GM19240 (cell line): ENCODE results near the gene CCDC51.

Experiments
- DNase-seq: peaks from one replicate; pipeline ENCODE4 v3.0.0; 2011; ENCODE audit warnings: low spot score; ENCODE audit not compliant: insufficient read length

Gene CCDC51

GRCh38 chr3:48420561-48420960 lies 19.4 kb downstream of the CCDC51 start:
- DNase-seq, result no peak

- no peak for DNase-seq
These were observed 20.3 kb downstream of the CCDC51 start for GRCh38 chr3:48419597-48419996.

- no peak for DNase-seq
These were observed 20.8 kb downstream of the CCDC51 start for GRCh38 chr3:48419149-48419548.

- DNase-seq, result no peak
These were observed 21.3 kb downstream of the CCDC51 start for GRCh38 chr3:48418651-48419050.

GRCh38 chr3:48418140-48418539 lies 21.8 kb downstream of the CCDC51 start:
- no peak for DNase-seq

GRCh38 chr3:48417529-48418108 lies 22.3 kb downstream of the CCDC51 start:
- no peak for DNase-seq

- no peak for DNase-seq
These were observed 23.4 kb downstream of the CCDC51 start for GRCh38 chr3:48416546-48416945.

GRCh38 chr3:48416091-48416505 lies 23.8 kb downstream of the CCDC51 start:
- no peak for DNase-seq

- no peak for DNase-seq
These were observed 24.5 kb downstream of the CCDC51 start for GRCh38 chr3:48415251-48415953.

GRCh38 chr3:48414376-48415250 lies 25.3 kb downstream of the CCDC51 start:
- no peak for DNase-seq

- DNase-seq, result no peak
These were observed 26.3 kb downstream of the CCDC51 start for GRCh38 chr3:48413611-48414010.

GRCh38 chr3:48413086-48413485 lies 26.8 kb downstream of the CCDC51 start:
- DNase-seq, result no peak

- no peak for DNase-seq
These were observed 27.4 kb downstream of the CCDC51 start for GRCh38 chr3:48412375-48413001.

- no peak for DNase-seq
These were observed 28.1 kb downstream of the CCDC51 start for GRCh38 chr3:48411606-48412374.

GRCh38 chr3:48411041-48411588 lies 28.8 kb downstream of the CCDC51 start:
- no peak for DNase-seq

- no peak for DNase-seq
These were observed 29.5 kb downstream of the CCDC51 start for GRCh38 chr3:48410205-48411040.

- DNase-seq, result peak; percentile 0
These were observed 30.4 kb downstream of the CCDC51 start for GRCh38 chr3:48409291-48410201.

- DNase-seq, result peak; percentile 3
These were observed 31.1 kb downstream of the CCDC51 start for GRCh38 chr3:48408823-48409281.
